Lower leg skin (tissue), 3 donors: ENCODE results near the gene TMX3.

Experiments used
- CTCF ChIP-seq, 3 donors: fragments of 450-650 bp; IDR thresholded peaks; one replicate each; pipeline ENCODE4 v1.5.1; 2016; ENCODE audit warnings: antibody characterized with exemption in 3 of 3, mild to moderate bottlenecking in 3 of 3, moderate library complexity in 2 of 3
- POLR2A ChIP-seq, 2 donors: fragments of 450-650 bp; IDR thresholded peaks; one replicate each; pipeline ENCODE4 v1.6.1; 2016 to 2017; ENCODE audit warnings: antibody characterized with exemption in 2 of 2, mild to moderate bottlenecking in 1 of 2, moderate library complexity in 1 of 2

- TF ChIP-seq CTCF (IDR thresholded peaks at IDR 0.05): no peak
- no peak for TF ChIP-seq POLR2A (IDR thresholded peaks at IDR 0.05)
Observed at GRCh38 chr18:68714366-68714711, 569 bp downstream of the TMX3 start.
